GM23338 (cell line): Measurements from ENCODE around the gene RMND1. TPM values are rescaled to one million over a fixed set of nuclear protein-coding genes. Genes with fewer than 3 reads are reported as not detected.

Experiments used
- ATAC-seq: fragments of 200-7000 bp; cut with Tn5 transposase; 3 replicates; pipeline ENCODE4 v1.9.1; 2020
- DNase-seq: peaks from one replicate; pipeline ENCODE4 v3.0.0-alpha.2; 2015; ENCODE audit warnings: low spot score
- H2AFZ ChIP-seq: fragments of 200-600 bp; sonication (generic); 2 replicates; pipeline ENCODE4 v1.8.0; 2016; ENCODE audit warnings: antibody characterized with exemption, mild to moderate bottlenecking, moderate library complexity
- H3F3A ChIP-seq: fragments of 200-600 bp; sonication (generic); replicated peaks from 2 replicates; pipeline ENCODE4 v1.8.0; 2017; ENCODE audit warnings: antibody characterized with exemption, mixed run types, low read depth
- H3K27ac ChIP-seq: fragments of 200-600 bp; sonication (generic); 2 replicates; pipeline ENCODE4 v1.6.1; 2016; ENCODE audit warnings: low read depth
- H3K27me3 ChIP-seq: fragments of 200-600 bp; sonication (generic); 2 replicates; pipeline ENCODE4 v1.8.0; 2016; ENCODE audit warnings: mild to moderate bottlenecking, mixed run types, moderate library complexity; ENCODE audit not compliant: insufficient read depth
- H3K36me3 ChIP-seq: fragments of 200-600 bp; sonication (generic); 2 replicates; pipeline ENCODE4 v1.8.0; 2016; ENCODE audit warnings: mild to moderate bottlenecking; ENCODE audit not compliant: insufficient read depth
- H3K4me1 ChIP-seq: fragments of 200-600 bp; sonication (generic); 2 replicates; pipeline ENCODE4 v1.8.0; 2016; ENCODE audit warnings: mild to moderate bottlenecking, moderate library complexity; ENCODE audit not compliant: insufficient read depth
- H3K4me2 ChIP-seq: fragments of 200-600 bp; sonication (generic); 2 replicates; pipeline ENCODE4 v1.7.1; 2017; ENCODE audit warnings: mixed run types
- H3K4me3 ChIP-seq: fragments of 200-600 bp; sonication (generic); 2 replicates; pipeline ENCODE4 v1.6.1; 2016; ENCODE audit warnings: mixed run types
- H3K79me2 ChIP-seq: fragments of 200-600 bp; sonication (generic); replicated peaks from 2 replicates; pipeline ENCODE4 v1.8.0; 2017; ENCODE audit warnings: mild to moderate bottlenecking; ENCODE audit not compliant: insufficient read depth
- H3K9me2 ChIP-seq: fragments of 200-600 bp; sonication (generic); 2 replicates; pipeline ENCODE4 v1.8.0; 2017; ENCODE audit not compliant: insufficient read depth
- H4K20me1 ChIP-seq: fragments of 200-600 bp; sonication (generic); replicated peaks from 2 replicates; pipeline ENCODE4 v1.8.0; 2017; ENCODE audit warnings: mild to moderate bottlenecking; ENCODE audit not compliant: insufficient read depth
- H3K27ac Mint-ChIP-seq: 2 replicates; pipeline ENCODE4 v1.8.0; 2020; ENCODE audit warnings: inconsistent platforms, mild to moderate bottlenecking, moderate library complexity, mixed read lengths
- H3K27me3 Mint-ChIP-seq: 3 replicates; pipeline ENCODE4 v1.8.0; 2022; ENCODE audit warnings: low read depth, mild to moderate bottlenecking, moderate library complexity, mixed read lengths, inconsistent platforms; ENCODE audit not compliant: insufficient read depth, poor library complexity
- H3K36me3 Mint-ChIP-seq: 3 replicates; pipeline ENCODE4 v1.8.0; 2021; ENCODE audit warnings: low read depth, mild to moderate bottlenecking, inconsistent platforms, moderate library complexity, mixed read lengths
- H3K4me1 Mint-ChIP-seq: 3 replicates; pipeline ENCODE4 v1.8.0; 2020; ENCODE audit warnings: mild to moderate bottlenecking, inconsistent platforms, mixed read lengths
- H3K4me3 Mint-ChIP-seq: 3 replicates; pipeline ENCODE4 v1.8.0; 2021; ENCODE audit warnings: moderate library complexity, mild to moderate bottlenecking, inconsistent platforms, mixed read lengths
- H3K9me3 Mint-ChIP-seq: 3 replicates; pipeline ENCODE4 v1.8.0; 2020; ENCODE audit warnings: moderate library complexity, mild to moderate bottlenecking, inconsistent platforms, mixed read lengths
- CREB1 ChIP-seq: fragments of 250-450 bp; sonication (Bioruptor Pico); IDR thresholded peaks from 2 replicates; pipeline ENCODE4 v1.5.0; 2020; ENCODE audit warnings: low read depth, mild to moderate bottlenecking, moderate library complexity
- ETS1 ChIP-seq: IDR thresholded peaks from 2 replicates; pipeline ENCODE4 v1.6.1; 2016; ENCODE audit warnings: antibody characterized with exemption
- EZH2 ChIP-seq: fragments of 200-600 bp; sonication (generic); IDR thresholded peaks from one replicate; pipeline ENCODE4 v1.8.0; 2017; ENCODE audit warnings: antibody characterized with exemption, mild to moderate bottlenecking, low read depth; ENCODE audit not compliant: unreplicated experiment
- NANOG ChIP-seq: IDR thresholded peaks from 2 replicates; pipeline ENCODE4 v1.6.1; 2016; ENCODE audit warnings: antibody characterized with exemption, borderline replicate concordance
- REST ChIP-seq: IDR thresholded peaks from one replicate; pipeline ENCODE4 v1.6.1; 2018; ENCODE audit warnings: antibody characterized with exemption; ENCODE audit not compliant: unreplicated experiment
- STAT1 ChIP-seq: IDR thresholded peaks from one replicate; pipeline ENCODE4 v1.6.1; 2016; ENCODE audit warnings: antibody characterized with exemption; ENCODE audit not compliant: unreplicated experiment
- ZNF114 ChIP-seq: fragments of 250-450 bp; sonication (Bioruptor Pico); IDR thresholded peaks from 2 replicates; pipeline ENCODE4 v1.5.0; 2020; ENCODE audit warnings: mild to moderate bottlenecking, moderate library complexity
- ZNF331 ChIP-seq: fragments of 250-450 bp; sonication (Bioruptor Pico); IDR thresholded peaks from 2 replicates; pipeline ENCODE4 v1.5.0; 2020; ENCODE audit warnings: low read depth, mild to moderate bottlenecking, moderate library complexity
- ZNF462 ChIP-seq: fragments of 250-450 bp; sonication (Bioruptor Pico); IDR thresholded peaks from 2 replicates; pipeline ENCODE4 v1.5.0; 2020; ENCODE audit warnings: mild to moderate bottlenecking, moderate library complexity
- polyA plus RNA-seq: library from polyadenylated mRNA; unstranded; fragments of >200 nt; fragmentation: Nextera tagmentation; extraction: Ambion mirVana; gene quantifications from 2 replicates; pipeline ENCODE4 v1.2.1, GENCODE V29; 2016
- total RNA-seq: library from RNA; depleted of rRNA; stranded (reverse); fragments of >200 nt; shearing (Covaris generic); gene quantifications from 2 replicates; pipeline ENCODE4 v1.2.3, GENCODE V29; 2014

RMND1 gene
- total and polyA plus RNA-seq, 2 experiments from 2014 or later: 27.5 to 34.4 TPM

GRCh38 chr6:151403919-151404308 is 48.0 kb downstream of the RMND1 start:
- peaks cover 8% of the 10 kb centered on the region for H3K27me3 Mint-ChIP-seq
- no peaks in the 10 kb centered on the region; the same call in 2 of the 3 replicates for H3K4me1 Mint-ChIP-seq
- H3K36me3 ChIP-seq: peaks cover 5% of the 10 kb centered on the region
- peaks cover 59% of the 10 kb centered on the region for H3K79me2 ChIP-seq
- H3F3A ChIP-seq: 0 out of 2 replicates have a peak, but pooled peaks cover 11% of the 10 kb centered on the region
- no peak overlapping the region; the same call in 1 of the 2 replicates for H3K27ac ChIP-seq
- H3K4me3 ChIP-seq: no peak overlapping the region
- peaks cover 28% of the 10 kb centered on the region for H4K20me1 ChIP-seq
- no peak for ATAC-seq
- no peak overlapping the region for H2AFZ ChIP-seq
- H3K4me2 ChIP-seq: no peak overlapping the region
- H3K9me3 Mint-ChIP-seq: no peaks in the 10 kb centered on the region; the same call in 2 of the 3 replicates
- H3K27me3 ChIP-seq: no peaks in the 10 kb centered on the region
- H3K36me3 Mint-ChIP-seq: peaks cover 55% of the 10 kb centered on the region
- TF ChIP-seq ZNF114 (CRISPR knock-in tag): no peak
- no peak for TF ChIP-seq REST
- no peak overlapping the region for H3K4me3 Mint-ChIP-seq
- H3K9me2 ChIP-seq: no peaks in the 10 kb centered on the region
- no peak for DNase-seq
- no peak overlapping the region for H3K27ac Mint-ChIP-seq
- H3K4me1 ChIP-seq: no peaks in the 10 kb centered on the region

GRCh38 chr6:151402228-151402627 is 49.7 kb downstream of the RMND1 start:
- H3K27ac ChIP-seq: no peak overlapping the region
- peaks cover 76% of the 10 kb centered on the region for H3K79me2 ChIP-seq
- no peaks in the 10 kb centered on the region for H3K9me2 ChIP-seq
- no peaks in the 10 kb centered on the region for H3K4me1 ChIP-seq
- H2AFZ ChIP-seq: no peak overlapping the region
- H3F3A ChIP-seq: 0 out of 2 replicates have a peak, but pooled peaks cover 8% of the 10 kb centered on the region
- H3K4me3 Mint-ChIP-seq: no peak overlapping the region
- DNase-seq (no peak), ATAC-seq (no peak)
- no peak overlapping the region for H3K4me2 ChIP-seq
- no peaks in the 10 kb centered on the region for H3K9me3 Mint-ChIP-seq
- H4K20me1 ChIP-seq: peaks cover 37% of the 10 kb centered on the region
- H3K36me3 ChIP-seq: no peaks in the 10 kb centered on the region; the same call in 1 of the 2 replicates
- no peak overlapping the region for H3K27ac Mint-ChIP-seq
- H3K36me3 Mint-ChIP-seq: peaks cover 47% of the 10 kb centered on the region
- no peaks in the 10 kb centered on the region; the same call in 1 of the 3 replicates for H3K4me1 Mint-ChIP-seq
- H3K27me3 ChIP-seq: no peaks in the 10 kb centered on the region
- H3K4me3 ChIP-seq: no peak overlapping the region
- H3K27me3 Mint-ChIP-seq: peaks cover 5% of the 10 kb centered on the region
- TF ChIP-seq STAT1 (no peak), ZNF331 (CRISPR knock-in tag) (no peak), ZNF462 (CRISPR knock-in tag) (no peak), EZH2 (no peak), ETS1 (no peak), NANOG (no peak), CREB1 (CRISPR knock-in tag) (no peak)
